A673 (cell line): Measurements from ENCODE around the gene TBXA2R.

Experiments
- EZH2 ChIP-seq: fragments of 200-600 bp; sonication (generic); IDR thresholded peaks from 2 replicates; pipeline ENCODE4 v1.6.1; 2017; ENCODE audit warnings: borderline replicate concordance, low read depth, mild to moderate bottlenecking, mixed read lengths, antibody characterized with exemption, low read length; ENCODE audit not compliant: poor library complexity, severe bottlenecking
- TF ChIP-seq, protein P1 (sequence below): fragments of 300-800, 200-600 bp; sonication (generic); conservative IDR thresholded peaks from 2 replicates; pipeline ENCODE4 v1.5.1; 2017; ENCODE audit warnings: low read depth, mild to moderate bottlenecking, antibody characterized with exemption, low read length, moderate library complexity, mixed read lengths

GRCh38 chr19:3641515-3642269 lies 35.0 kb upstream of the TBXA2R start:
- TF ChIP-seq, protein P1, sequence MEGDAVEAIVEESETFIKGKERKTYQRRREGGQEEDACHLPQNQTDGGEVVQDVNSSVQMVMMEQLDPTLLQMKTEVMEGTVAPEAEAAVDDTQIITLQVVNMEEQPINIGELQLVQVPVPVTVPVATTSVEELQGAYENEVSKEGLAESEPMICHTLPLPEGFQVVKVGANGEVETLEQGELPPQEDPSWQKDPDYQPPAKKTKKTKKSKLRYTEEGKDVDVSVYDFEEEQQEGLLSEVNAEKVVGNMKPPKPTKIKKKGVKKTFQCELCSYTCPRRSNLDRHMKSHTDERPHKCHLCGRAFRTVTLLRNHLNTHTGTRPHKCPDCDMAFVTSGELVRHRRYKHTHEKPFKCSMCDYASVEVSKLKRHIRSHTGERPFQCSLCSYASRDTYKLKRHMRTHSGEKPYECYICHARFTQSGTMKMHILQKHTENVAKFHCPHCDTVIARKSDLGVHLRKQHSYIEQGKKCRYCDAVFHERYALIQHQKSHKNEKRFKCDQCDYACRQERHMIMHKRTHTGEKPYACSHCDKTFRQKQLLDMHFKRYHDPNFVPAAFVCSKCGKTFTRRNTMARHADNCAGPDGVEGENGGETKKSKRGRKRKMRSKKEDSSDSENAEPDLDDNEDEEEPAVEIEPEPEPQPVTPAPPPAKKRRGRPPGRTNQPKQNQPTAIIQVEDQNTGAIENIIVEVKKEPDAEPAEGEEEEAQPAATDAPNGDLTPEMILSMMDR: no peak
- no peak for TF ChIP-seq EZH2
